K562 (cell line): ENCODE data around the gene OPCML. TPM values are rescaled to one million over a fixed set of nuclear protein-coding genes. Genes with fewer than 3 reads are reported as not detected.

ENCODE experiments used
- ATAC-seq: fragments of 200-7000 bp; cut with Tn5 transposase; 3 replicates; pipeline ENCODE4 v1.9.1; 2020; ENCODE audit warnings: moderate library complexity
- BruUV-seq: library from RNA; stranded (reverse); fragments of 400-500 nt; replicated peaks from 2 replicates; lab custom pipeline; 2021; lab: Mats Ljungman, UMichigan
- CTCF ChIA-PET: fragments of 300-600 bp; formaldehyde crosslinking; extraction: SDS; loops from one replicate; lab custom pipeline; 2021; ENCODE audit warnings: low intra/inter-chr PET ratio; lab: Yijun Ruan, JAX
- POLR2A ChIA-PET: fragments of 300-600, 350-650 bp; sonication (Branson Sonifier 250); formaldehyde crosslinking; extraction: SDS; loops from one replicate; lab custom pipeline; 2021; ENCODE audit warnings: antibody characterized with exemption, inconsistent platforms; lab: Yijun Ruan, JAX
- DNase-seq, 4 experiments: peaks; one replicate each; pipeline versions ENCODE4 v3.0.0 to v3.0.0-alpha.2; 2011 to 2018; ENCODE audit warnings: low spot score in 3 of 4, mixed read lengths in 3 of 4; ENCODE audit errors: extremely low read depth in 1 of 4
- FAIRE-seq: peaks from 2 replicates; lab custom pipeline; 2011; peaks lifted over from hg19 to GRCh38; lab: Jason Lieb, UNC
- H2AFZ ChIP-seq: 2 replicates; pipeline ENCODE4 v1.6.0; 2011; ENCODE audit warnings: low read depth, low read length, control low read depth, inconsistent platforms
- H3K27ac ChIP-seq: fragments of 200-600 bp; 3 replicates; pipeline ENCODE4 v1.8.0; 2011; ENCODE audit warnings: low read depth, mild to moderate bottlenecking, control low read depth, inconsistent platforms, low read length, moderate library complexity, mixed read lengths; ENCODE audit errors: extremely low read depth
- H3K27me3 ChIP-seq, 2 experiments: fragments of 300-600 bp in 1 of 2; 2 replicates in 1 of 2; 3 replicates in 1 of 2; pipeline versions ENCODE4 v1.6.0 to v1.8.0; 2011; ENCODE audit warnings: inconsistent platforms in 2 of 2, low read length in 2 of 2, mild to moderate bottlenecking in 1 of 2, mixed read lengths in 1 of 2, moderate library complexity in 1 of 2; ENCODE audit not compliant: control insufficient read depth in 2 of 2, insufficient read depth in 2 of 2
- H3K36me3 ChIP-seq: fragments of 300-600 bp; 3 replicates; pipeline ENCODE4 v1.8.0; 2011; ENCODE audit warnings: mild to moderate bottlenecking, low read length, inconsistent platforms; ENCODE audit not compliant: control insufficient read depth, insufficient read depth
- H3K4me1 ChIP-seq, 2 experiments: fragments of 200-600 bp in 1 of 2; replicated peaks in 1 of 2; 2 replicates in 1 of 2; 3 replicates in 1 of 2; pipeline versions ENCODE4 v1.5.1 to v1.8.0; 2011; ENCODE audit warnings: inconsistent platforms in 2 of 2, low read length in 2 of 2, mild to moderate bottlenecking in 1 of 2, mixed read lengths in 1 of 2, moderate library complexity in 1 of 2; ENCODE audit not compliant: control insufficient read depth in 2 of 2, insufficient read depth in 2 of 2
- H3K4me2 ChIP-seq: 2 replicates; pipeline ENCODE4 v1.6.1; 2011; ENCODE audit warnings: low read length, control low read depth, inconsistent platforms, mixed read lengths; ENCODE audit not compliant: insufficient read depth
- H3K4me3 ChIP-seq: fragments of 200-600 bp; sonication (generic), shearing (Covaris generic); 2 replicates; pipeline ENCODE4 v1.5.1; 2016; ENCODE audit warnings: control low read depth, inconsistent platforms
- H3K79me2 ChIP-seq: fragments of 200-600 bp; 3 replicates; pipeline ENCODE4 v1.8.0; 2011; ENCODE audit warnings: low read length, inconsistent platforms; ENCODE audit not compliant: control insufficient read depth, insufficient read depth
- H3K9ac ChIP-seq, 2 experiments: 2 replicates each; pipeline versions ENCODE4 v1.6.0 to v1.6.1; 2011; ENCODE audit warnings: low read depth in 2 of 2, low read length in 2 of 2, control low read depth in 1 of 2, inconsistent platforms in 1 of 2, mild to moderate bottlenecking in 1 of 2, mixed read lengths in 1 of 2; ENCODE audit not compliant: insufficient read depth in 1 of 2
- H3K9me1 ChIP-seq: one replicate; pipeline ENCODE4 v1.6.0; 2011; ENCODE audit warnings: inconsistent platforms, mild to moderate bottlenecking, low read length, moderate library complexity; ENCODE audit not compliant: control insufficient read depth, insufficient read depth
- H3K9me3 ChIP-seq: replicated peaks from 2 replicates; pipeline ENCODE4 v1.5.1; 2011; ENCODE audit warnings: low read depth, low read length, inconsistent platforms; ENCODE audit not compliant: control insufficient read depth, insufficient read depth
- H4K20me1 ChIP-seq: replicated peaks from 2 replicates; pipeline ENCODE4 v1.6.1; 2011; ENCODE audit warnings: low read length, inconsistent platforms, mixed read lengths; ENCODE audit not compliant: control insufficient read depth, insufficient read depth
- KHSRP ChIP-seq: fragments of 450-650 bp; IDR thresholded peaks from 2 replicates; pipeline ENCODE4 v1.6.1; 2017
- PML ChIP-seq: IDR thresholded peaks from 2 replicates; pipeline ENCODE4 v1.6.1; 2012; ENCODE audit warnings: low read length, inconsistent platforms
- SRSF9 ChIP-seq: fragments of 200-400 bp; formaldehyde crosslinking; IDR thresholded peaks from 2 replicates; pipeline ENCODE4 v1.6.1; 2017; ENCODE audit warnings: low read depth, low read length, borderline replicate concordance
- TFAM ChIP-seq: fragments of 250-450 bp; sonication (Bioruptor Pico); conservative IDR thresholded peaks from 2 replicates; pipeline ENCODE4 v1.5.0; 2021; ENCODE audit warnings: mild to moderate bottlenecking, moderate library complexity
- WHSC1 ChIP-seq: IDR thresholded peaks from one replicate; pipeline ENCODE4 v1.6.1; 2012; ENCODE audit warnings: low read length, control low read depth, inconsistent platforms
- ZNF253 ChIP-seq: fragments of 250-450 bp; sonication (Bioruptor Pico); conservative IDR thresholded peaks from 2 replicates; pipeline ENCODE4 v1.6.1; 2021; ENCODE audit warnings: mild to moderate bottlenecking
- ZNF263 ChIP-seq: sonication (generic); formaldehyde crosslinking; IDR thresholded peaks from 2 replicates; pipeline ENCODE4 v1.8.0; 2022; ENCODE audit warnings: mild to moderate bottlenecking, missing genetic modification reagents, borderline replicate concordance
- WGBS: fragments of 100-300 bp; shearing (Covaris generic); methylation state at CpG from one replicate; pipeline ENCODE4 v1.1.6; 2016; ENCODE audit warnings: low coverage, mixed read lengths; ENCODE audit not compliant: insufficient coverage; ENCODE audit errors: missing lambda C conversion rate; 5-methylcytosine and 5-hydroxymethylcytosine counted together
- in situ Hi-C: fragments of 300-500 bp; cut with MboI; formaldehyde crosslinking; loops from 4 replicates; pipeline ENCODE4 v1.15.0; 2018; ENCODE audit warnings: inconsistent platforms, mixed read lengths
- intact Hi-C: fragments of 100-400 bp; cut with micrococcal nuclease; formaldehyde crosslinking; loops from 2 replicates; pipeline ENCODE4 v1.14.2; 2022
- polyA plus RNA-seq, 8 experiments: library from polyadenylated mRNA; depleted of rRNA in 4 of 8; stranded (reverse) in 5 of 8; unstranded in 3 of 8; fragments of >200 nt; fragmentation: Nextera tagmentation in 2 of 8; fragmentation: Illumina TruSeq in 1 of 8; extraction: Ambion mirVana in 2 of 8; extraction: Trizol in 1 of 8; gene quantifications; 2 replicates each; pipeline versions ENCODE4 v1.2.1 to v1.2.3, GENCODE V29; 2011 to 2014; ENCODE audit warnings: inconsistent platforms in 1 of 8, missing spikeins in 1 of 8
- total RNA-seq, 7 experiments: library from RNA; depleted of rRNA in 6 of 7; stranded (reverse); fragments of >200 nt in 6 of 7; fragmentation: Illumina TruSeq in 2 of 7; extraction: Trizol in 2 of 7; gene quantifications; 2 replicates each; pipeline versions ENCODE4 v1.2.1 to v1.2.3, GENCODE V29; 2011 to 2021; ENCODE audit warnings: low replicate concordance in 1 of 7
- TF ChIP-seq, protein P1 (sequence below): fragments of 250-450 bp; sonication (Bioruptor Pico); IDR thresholded peaks from 2 replicates; pipeline ENCODE4 v1.8.0; 2022; ENCODE audit warnings: inconsistent platforms, mild to moderate bottlenecking, moderate library complexity, borderline replicate concordance
- TF ChIP-seq, protein P2 (sequence below): fragments of 150-350 bp; IDR thresholded peaks from 2 replicates; pipeline ENCODE4 v1.6.1; 2014; ENCODE audit warnings: low read depth, mild to moderate bottlenecking, low read length, borderline replicate concordance

OPCML gene
- total and polyA plus RNA-seq, 9 of the 15 experiments (the other 6 are each of a cell fraction or from before 2014, with no cell fraction given) = not detected

GRCh38 chr11:132943357-132943705 lies 589.0 kb downstream of the OPCML start:
- DNase-seq = no peak
- Histone ChIP-seq H3K27ac (no peak overlapping the region), H3K36me3 (no peaks in the 10 kb centered on the region), H3K4me2 (no peak overlapping the region), H3K4me3 (no peak overlapping the region), H3K9me1 (no peaks in the 10 kb centered on the region), H3K4me1 (no peaks in the 10 kb centered on the region), H3K9ac (no peak overlapping the region), H3K9me3 (no peaks in the 10 kb centered on the region), H3K79me2 (no peaks in the 10 kb centered on the region), H4K20me1 (no peaks in the 10 kb centered on the region), H2AFZ (no peak overlapping the region), H3K27me3 (no peaks in the 10 kb centered on the region)
- no peak for FAIRE-seq
- CTCF ChIA-PET = no interaction called here
- in situ Hi-C loops = no loop called here
- no peak for ATAC-seq
- intact Hi-C loops = loop anchor here (5.0 kb wide), 1 partner anchor 1251 kb away; no protein-coding TSS in a partner anchor
- TF ChIP-seq, protein P1, sequence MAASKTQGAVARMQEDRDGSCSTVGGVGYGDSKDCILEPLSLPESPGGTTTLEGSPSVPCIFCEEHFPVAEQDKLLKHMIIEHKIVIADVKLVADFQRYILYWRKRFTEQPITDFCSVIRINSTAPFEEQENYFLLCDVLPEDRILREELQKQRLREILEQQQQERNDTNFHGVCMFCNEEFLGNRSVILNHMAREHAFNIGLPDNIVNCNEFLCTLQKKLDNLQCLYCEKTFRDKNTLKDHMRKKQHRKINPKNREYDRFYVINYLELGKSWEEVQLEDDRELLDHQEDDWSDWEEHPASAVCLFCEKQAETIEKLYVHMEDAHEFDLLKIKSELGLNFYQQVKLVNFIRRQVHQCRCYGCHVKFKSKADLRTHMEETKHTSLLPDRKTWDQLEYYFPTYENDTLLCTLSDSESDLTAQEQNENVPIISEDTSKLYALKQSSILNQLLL = no peak
- no peak for TF ChIP-seq ZNF263 (CRISPR knock-in tag)
- TF ChIP-seq SRSF9 = no peak
- TF ChIP-seq, protein P2, sequence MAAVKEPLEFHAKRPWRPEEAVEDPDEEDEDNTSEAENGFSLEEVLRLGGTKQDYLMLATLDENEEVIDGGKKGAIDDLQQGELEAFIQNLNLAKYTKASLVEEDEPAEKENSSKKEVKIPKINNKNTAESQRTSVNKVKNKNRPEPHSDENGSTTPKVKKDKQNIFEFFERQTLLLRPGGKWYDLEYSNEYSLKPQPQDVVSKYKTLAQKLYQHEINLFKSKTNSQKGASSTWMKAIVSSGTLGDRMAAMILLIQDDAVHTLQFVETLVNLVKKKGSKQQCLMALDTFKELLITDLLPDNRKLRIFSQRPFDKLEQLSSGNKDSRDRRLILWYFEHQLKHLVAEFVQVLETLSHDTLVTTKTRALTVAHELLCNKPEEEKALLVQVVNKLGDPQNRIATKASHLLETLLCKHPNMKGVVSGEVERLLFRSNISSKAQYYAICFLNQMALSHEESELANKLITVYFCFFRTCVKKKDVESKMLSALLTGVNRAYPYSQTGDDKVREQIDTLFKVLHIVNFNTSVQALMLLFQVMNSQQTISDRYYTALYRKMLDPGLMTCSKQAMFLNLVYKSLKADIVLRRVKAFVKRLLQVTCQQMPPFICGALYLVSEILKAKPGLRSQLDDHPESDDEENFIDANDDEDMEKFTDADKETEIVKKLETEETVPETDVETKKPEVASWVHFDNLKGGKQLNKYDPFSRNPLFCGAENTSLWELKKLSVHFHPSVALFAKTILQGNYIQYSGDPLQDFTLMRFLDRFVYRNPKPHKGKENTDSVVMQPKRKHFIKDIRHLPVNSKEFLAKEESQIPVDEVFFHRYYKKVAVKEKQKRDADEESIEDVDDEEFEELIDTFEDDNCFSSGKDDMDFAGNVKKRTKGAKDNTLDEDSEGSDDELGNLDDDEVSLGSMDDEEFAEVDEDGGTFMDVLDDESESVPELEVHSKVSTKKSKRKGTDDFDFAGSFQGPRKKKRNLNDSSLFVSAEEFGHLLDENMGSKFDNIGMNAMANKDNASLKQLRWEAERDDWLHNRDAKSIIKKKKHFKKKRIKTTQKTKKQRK = no peak
- no peak for TF ChIP-seq KHSRP
- TF ChIP-seq WHSC1 = no peak
- no peak for TF ChIP-seq ZNF253 (CRISPR knock-in tag)
- no peak for TF ChIP-seq PML
- no peak for TF ChIP-seq TFAM (CRISPR knock-in tag)
- BruUV-seq = no TSS peak
- 2% methylated on average over 6 of the region's 17 CpGs for whole genome bisulfite sequencing
- POLR2A ChIA-PET = no interaction called here
